GM23248 (cell line): ENCODE data around the gene E2F4. TPM values are rescaled to one million over a fixed set of nuclear protein-coding genes. Genes with fewer than 3 reads are reported as not detected.

Source experiments
- DNase-seq: peaks from one replicate; pipeline ENCODE4 v3.0.0-alpha.2; 2015
- H2AFZ ChIP-seq: fragments of 200-600 bp; sonication (generic); 2 replicates; pipeline ENCODE4 v1.6.1; 2016; ENCODE audit warnings: antibody characterized with exemption
- H3F3A ChIP-seq: fragments of 200-600 bp; sonication (generic); 2 replicates; pipeline ENCODE4 v1.6.1; 2016; ENCODE audit warnings: mild to moderate bottlenecking, antibody characterized with exemption, mixed run types; ENCODE audit not compliant: insufficient read depth
- H3K27ac ChIP-seq: fragments of 200-600 bp; sonication (generic); 2 replicates; pipeline ENCODE4 v1.5.1; 2016; ENCODE audit warnings: mild to moderate bottlenecking
- H3K27me3 ChIP-seq: fragments of 200-600 bp; sonication (generic); replicated peaks from 2 replicates; pipeline ENCODE4 v1.6.1; 2016; ENCODE audit warnings: mild to moderate bottlenecking; ENCODE audit not compliant: insufficient read depth
- H3K36me3 ChIP-seq: fragments of 200-600 bp; sonication (generic); 2 replicates; pipeline ENCODE4 v1.6.1; 2016; ENCODE audit warnings: low read depth, mild to moderate bottlenecking
- H3K4me1 ChIP-seq: fragments of 200-600 bp; sonication (generic); 2 replicates; pipeline ENCODE4 v1.6.1; 2016; ENCODE audit warnings: mild to moderate bottlenecking; ENCODE audit not compliant: insufficient read depth
- H3K4me2 ChIP-seq: fragments of 200-600 bp; sonication (generic); one replicate; pipeline ENCODE4 v1.6.1; 2016; ENCODE audit warnings: mild to moderate bottlenecking; ENCODE audit not compliant: unreplicated experiment
- H3K4me3 ChIP-seq: fragments of 200-600 bp; sonication (generic); 2 replicates; pipeline ENCODE4 v1.5.1; 2016; ENCODE audit warnings: mild to moderate bottlenecking
- H3K79me2 ChIP-seq: fragments of 200-600 bp; sonication (generic); 2 replicates; pipeline ENCODE4 v1.6.1; 2016; ENCODE audit warnings: mild to moderate bottlenecking; ENCODE audit not compliant: insufficient read depth
- H3K9ac ChIP-seq: fragments of 200-600 bp; sonication (generic); 2 replicates; pipeline ENCODE4 v1.6.1; 2016; ENCODE audit warnings: mild to moderate bottlenecking
- H3K9me2 ChIP-seq: fragments of 200-600 bp; sonication (generic); 2 replicates; pipeline ENCODE4 v1.6.1; 2016; ENCODE audit warnings: mixed run types, mild to moderate bottlenecking, moderate library complexity; ENCODE audit not compliant: insufficient read depth
- H3K9me3 ChIP-seq: fragments of 200-600 bp; sonication (generic); one replicate; pipeline ENCODE4 v1.6.1; 2017; ENCODE audit warnings: low read depth
- H4K20me1 ChIP-seq: fragments of 200-600 bp; sonication (generic); 2 replicates; pipeline ENCODE4 v1.6.0; 2016; ENCODE audit not compliant: insufficient read depth
- EZH2 ChIP-seq: fragments of 200-600 bp; sonication (generic); IDR thresholded peaks from 2 replicates; pipeline ENCODE4 v1.6.1; 2018; ENCODE audit warnings: antibody characterized with exemption, mild to moderate bottlenecking; ENCODE audit not compliant: insufficient read depth, poor library complexity, severe bottlenecking
- EZH2phosphoT487 ChIP-seq: fragments of 200-600 bp; sonication (generic); IDR thresholded peaks from 2 replicates; pipeline ENCODE4 v1.6.1; 2018; ENCODE audit warnings: antibody characterized with exemption, moderate library complexity, mild to moderate bottlenecking, low read depth; ENCODE audit not compliant: insufficient read depth
- WGBS, 2 experiments: methylation state at CpG; one replicate each; pipeline ENCODE4 v1.1.6; 2015 to 2017; ENCODE audit warnings: low lambda C conversion rate in 2 of 2, low coverage in 1 of 2; ENCODE audit errors: missing lambda C conversion rate in 2 of 2; 5-methylcytosine and 5-hydroxymethylcytosine counted together
- in situ Hi-C: fragments of 300-500 bp; cut with MboI; formaldehyde crosslinking; loops from 2 replicates; pipeline ENCODE4 v1.15.0; 2020
- polyA plus RNA-seq: library from polyadenylated mRNA; unstranded; fragments of >200 nt; fragmentation: Nextera tagmentation; extraction: Ambion mirVana; gene quantifications from 2 replicates; pipeline ENCODE4 v1.2.1, GENCODE V29; 2016
- total RNA-seq: library from RNA; depleted of rRNA; stranded (reverse); fragments of >200 nt; shearing (Covaris generic); gene quantifications from 2 replicates; pipeline ENCODE4 v1.2.3, GENCODE V29; 2014

The E2F4 gene
- total and polyA plus RNA-seq, 2 experiments from 2014 or later = 50.0 to 82.0 TPM

DNA sequence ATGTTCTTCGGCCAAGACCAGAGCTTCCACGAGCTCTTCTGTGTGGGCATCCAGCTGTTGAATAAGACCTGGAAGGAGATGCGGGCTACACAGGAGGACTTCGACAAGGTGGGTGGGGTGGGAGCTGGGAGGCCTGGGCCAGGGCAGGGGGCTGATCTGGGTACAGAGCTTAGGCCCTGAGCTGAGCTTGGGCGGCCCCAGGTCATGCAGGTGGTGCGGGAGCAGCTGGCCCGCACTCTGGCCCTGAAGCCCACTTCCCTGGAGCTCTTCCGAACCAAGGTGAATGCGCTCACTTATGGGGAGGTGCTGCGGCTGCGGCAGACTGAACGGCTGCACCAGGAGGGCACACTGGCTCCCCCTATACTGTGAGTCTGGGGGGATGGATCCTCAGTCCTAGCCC, 10.5 kb downstream of the E2F4 start:
- Histone ChIP-seq H3K4me1 (peaks cover 4% of the 10 kb centered on the region), H3K36me3 (peaks cover 6% of the 10 kb centered on the region; the same call in 1 of the 2 replicates), H3K27ac (no peak overlapping the region), H3K4me3 (no peak overlapping the region), H3K9me3 (no peaks in the 10 kb centered on the region), H2AFZ (no peak overlapping the region), H3K9ac (no peak overlapping the region), H3K27me3 (no peaks in the 10 kb centered on the region), H3K9me2 (no peaks in the 10 kb centered on the region), H3F3A (no peaks in the 10 kb centered on the region), H3K79me2 (no peaks in the 10 kb centered on the region), H4K20me1 (no peaks in the 10 kb centered on the region), H3K4me2 (no peak overlapping the region)
- in situ Hi-C loops = no loop called here
- DNase-seq = no peak
- no peak for TF ChIP-seq EZH2phosphoT487
- TF ChIP-seq EZH2 = no peak
- WGBS, 2 experiments = 95 to 96% methylated on average over 10 to 12 of the region's 12 CpGs

DNA sequence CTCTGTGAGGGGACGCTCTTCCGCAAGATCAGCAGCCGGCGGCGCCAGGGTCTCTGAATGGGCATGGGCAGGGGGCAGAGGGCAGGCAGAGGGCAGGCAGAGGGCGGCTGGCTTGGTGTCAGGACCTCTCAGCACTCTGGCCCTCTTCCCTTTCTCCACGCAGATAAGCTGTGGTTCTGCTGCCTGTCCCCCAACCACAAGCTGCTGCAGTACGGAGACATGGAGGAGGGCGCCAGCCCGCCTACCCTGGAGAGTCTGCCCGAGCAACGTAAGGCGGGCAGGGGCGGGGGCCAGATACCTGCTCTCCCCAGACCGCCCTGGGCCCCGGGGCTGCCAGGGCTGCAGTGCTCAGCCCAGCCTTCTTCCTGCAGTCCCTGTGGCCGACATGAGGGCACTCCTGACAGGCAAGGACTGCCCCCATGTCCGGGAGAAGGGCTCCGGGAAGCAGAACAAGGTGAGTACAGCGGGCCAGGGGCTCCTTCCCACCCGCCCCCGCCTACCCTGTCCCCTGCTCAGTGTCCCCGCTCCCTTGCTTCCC, 11.1 kb downstream of the E2F4 start:
- in situ Hi-C loops = no loop called here
- Histone ChIP-seq H3K27me3 (no peaks in the 10 kb centered on the region), H3K36me3 (no peaks in the 10 kb centered on the region), H3K79me2 (no peaks in the 10 kb centered on the region), H4K20me1 (no peaks in the 10 kb centered on the region), H3K27ac (no peak overlapping the region), H3F3A (no peaks in the 10 kb centered on the region), H3K4me3 (no peak overlapping the region), H3K4me2 (no peak overlapping the region), H3K9me3 (no peaks in the 10 kb centered on the region), H3K9ac (no peak overlapping the region), H3K9me2 (no peaks in the 10 kb centered on the region), H2AFZ (no peak overlapping the region), H3K4me1 (peaks cover 10% of the 10 kb centered on the region)
- no peak for DNase-seq
- TF ChIP-seq EZH2 = no peak
- no peak for TF ChIP-seq EZH2phosphoT487
- 92 to 97% methylated on average over 18 to 23 of the region's 23 CpGs for WGBS, 2 experiments

DNA sequence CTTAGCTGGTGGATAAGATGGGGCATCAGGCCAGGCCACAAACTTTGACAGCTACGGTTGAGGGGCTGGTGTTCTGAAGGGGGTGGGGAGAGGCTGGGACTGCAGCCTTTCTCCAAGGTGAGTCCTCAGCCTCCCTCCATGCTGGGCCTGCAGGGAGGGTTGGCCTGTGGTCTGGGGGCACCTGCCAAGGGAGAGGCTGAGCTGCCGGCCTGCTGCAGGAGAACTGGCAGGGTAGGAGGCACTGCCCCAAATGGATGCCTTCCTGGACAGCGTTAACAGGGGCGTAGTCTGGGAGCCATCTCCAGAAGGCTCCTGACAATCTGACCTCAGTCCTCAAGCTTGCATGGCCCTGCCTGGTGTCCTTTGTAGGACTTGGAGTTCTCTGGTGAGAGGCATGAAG, 12.1 kb downstream of the E2F4 start:
- no peak overlapping the region for H3K27ac ChIP-seq
- no peaks in the 10 kb centered on the region for H3K9me2 ChIP-seq
- no peak overlapping the region for H3K9ac ChIP-seq
- H3K9me3 ChIP-seq = no peaks in the 10 kb centered on the region
- peaks cover 12% of the 10 kb centered on the region for H3K4me1 ChIP-seq
- no peaks in the 10 kb centered on the region for H3K27me3 ChIP-seq
- in situ Hi-C loops = no loop called here
- no peaks in the 10 kb centered on the region for H3K36me3 ChIP-seq
- DNase-seq = no peak
- no peak overlapping the region for H3K4me2 ChIP-seq
- H3K79me2 ChIP-seq = no peaks in the 10 kb centered on the region
- TF ChIP-seq EZH2phosphoT487 (no peak), EZH2 (no peak)
- no peak overlapping the region for H3K4me3 ChIP-seq
- H2AFZ ChIP-seq = no peak overlapping the region
- WGBS, 2 experiments = 42 to 43% methylated on average over 3 to 4 of the region's 4 CpGs
- H3F3A ChIP-seq = no peaks in the 10 kb centered on the region
- H4K20me1 ChIP-seq = no peaks in the 10 kb centered on the region

DNA sequence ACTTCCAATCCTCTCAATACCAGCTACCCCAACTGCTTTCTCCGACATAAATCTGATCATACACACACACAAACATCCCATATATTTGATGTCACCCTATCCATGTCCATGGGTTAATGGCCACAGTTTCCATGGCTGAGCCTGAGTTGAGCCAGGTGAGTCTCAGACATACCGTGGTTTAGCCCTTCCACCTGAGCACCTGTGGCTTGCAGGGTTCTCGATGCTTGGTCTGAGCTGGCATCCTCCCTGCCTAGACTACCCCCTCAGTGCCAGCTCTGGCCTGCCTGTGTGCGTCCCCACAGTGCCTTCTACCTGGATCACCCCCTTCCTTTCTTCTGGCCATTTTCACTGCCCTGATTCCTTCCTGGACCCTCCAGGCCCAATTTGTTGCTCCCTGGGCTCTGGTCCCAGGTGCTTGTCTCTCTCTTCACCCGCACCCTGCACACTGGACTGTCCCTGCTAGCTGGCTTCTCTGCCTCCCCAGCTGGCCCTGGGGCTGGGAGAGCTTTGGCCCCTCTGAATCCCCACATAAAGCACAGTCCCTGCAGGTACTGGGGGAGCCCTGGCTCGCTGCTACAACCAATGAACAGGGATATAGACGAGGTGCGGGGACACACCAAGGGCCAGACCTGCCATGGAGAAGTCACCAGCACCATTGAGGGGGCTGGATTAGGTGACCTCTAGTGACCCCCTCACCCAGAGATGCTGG, 14.3 kb downstream of the E2F4 start:
- WGBS, 2 experiments = 93 to 95% methylated on average over 7 to 8 of the region's 8 CpGs
- Histone ChIP-seq H3K79me2 (no peaks in the 10 kb centered on the region), H3K9me3 (no peaks in the 10 kb centered on the region), H3K4me3 (no peak overlapping the region), H3K27ac (no peak overlapping the region), H3K9me2 (no peaks in the 10 kb centered on the region), H3K27me3 (no peaks in the 10 kb centered on the region), H3F3A (no peaks in the 10 kb centered on the region), H3K4me2 (no peak overlapping the region), H3K36me3 (no peaks in the 10 kb centered on the region), H3K4me1 (peaks cover 12% of the 10 kb centered on the region), H3K9ac (no peak overlapping the region), H4K20me1 (no peaks in the 10 kb centered on the region), H2AFZ (no peak overlapping the region)
- no peak for DNase-seq
- in situ Hi-C loops = no loop called here
- TF ChIP-seq EZH2phosphoT487 = no peak
- no peak for TF ChIP-seq EZH2
